Endothelial cell of umbilical vein (primary cell): ENCODE measurements around the gene THSD4. TPM values are rescaled to one million over a fixed set of nuclear protein-coding genes. Genes with fewer than 3 reads are reported as not detected.

Experiments used
- BruUV-seq: library from RNA; stranded (reverse); fragments of 400-500 nt; replicated peaks from 2 replicates; lab custom pipeline; 2021; lab: Mats Ljungman, UMichigan
- CTCF ChIA-PET: fragments of 300-600, 350-600 bp; sonication (Branson Sonifier 250); formaldehyde crosslinking; loops from one replicate; lab custom pipeline; 2021; ENCODE audit warnings: antibody characterized with exemption, inconsistent platforms; lab: Charles Lee
- POLR2A ChIA-PET: fragments of 300-600, 350-600 bp; sonication (Branson Sonifier 250); formaldehyde crosslinking; loops from one replicate; lab custom pipeline; 2021; ENCODE audit warnings: antibody characterized with exemption, inconsistent platforms; lab: Charles Lee
- DNase-seq: peaks from one replicate; pipeline ENCODE4 v3.0.0-alpha.2; 2011; ENCODE audit warnings: low read depth, low spot score
- FAIRE-seq: peaks from 2 replicates; lab custom pipeline; 2011; peaks lifted over from hg19 to GRCh38; lab: Jason Lieb, UNC
- H2AFZ ChIP-seq: 2 replicates; pipeline ENCODE4 v1.6.0; 2012; ENCODE audit warnings: low read depth, low read length, control low read depth, inconsistent platforms
- H3K27ac ChIP-seq: 2 replicates; pipeline ENCODE4 v1.5.1; 2011; ENCODE audit warnings: low read depth, mild to moderate bottlenecking, control low read depth, low read length, moderate library complexity; ENCODE audit not compliant: insufficient read depth
- H3K27me3 ChIP-seq, 2 experiments: 2 replicates each; pipeline versions ENCODE4 v1.6.0 to v1.6.1; 2011; ENCODE audit warnings: low read length in 2 of 2, mixed read lengths in 1 of 2; ENCODE audit not compliant: control insufficient read depth in 2 of 2, insufficient read depth in 2 of 2
- H3K36me3 ChIP-seq, 2 experiments: 2 replicates in 1 of 2; 3 replicates in 1 of 2; pipeline ENCODE4 v1.5.1; 2011; ENCODE audit warnings: low read length in 2 of 2, mild to moderate bottlenecking in 1 of 2, moderate library complexity in 1 of 2; ENCODE audit not compliant: control insufficient read depth in 2 of 2, insufficient read depth in 2 of 2; ENCODE audit errors: extremely low read depth in 1 of 2
- H3K4me1 ChIP-seq: 3 replicates; pipeline ENCODE4 v1.5.1; 2011; ENCODE audit warnings: mild to moderate bottlenecking, low read length; ENCODE audit not compliant: control insufficient read depth, insufficient read depth; ENCODE audit errors: extremely low read depth
- H3K4me2 ChIP-seq: 2 replicates; pipeline ENCODE4 v1.6.1; 2011; ENCODE audit warnings: low read length, control low read depth, mixed read lengths; ENCODE audit not compliant: insufficient read depth
- H3K4me3 ChIP-seq, 3 experiments: fragments of 200-600 bp in 1 of 3; sonication (generic), shearing (Covaris generic) in 1 of 3; replicated peaks in 1 of 3; 2 replicates each; pipeline ENCODE4 v1.5.1; 2011 to 2016; ENCODE audit warnings: control low read depth in 3 of 3, low read length in 3 of 3, mild to moderate bottlenecking in 2 of 3, inconsistent platforms in 1 of 3, low read depth in 1 of 3, moderate library complexity in 1 of 3; ENCODE audit not compliant: insufficient read depth in 1 of 3
- H3K79me2 ChIP-seq: 2 replicates; pipeline ENCODE4 v1.6.0; 2012; ENCODE audit warnings: low read length, inconsistent platforms; ENCODE audit not compliant: control insufficient read depth, insufficient read depth
- H3K9ac ChIP-seq: replicated peaks from 2 replicates; pipeline ENCODE3; 2011; ENCODE audit warnings: low read length, control low read depth; ENCODE audit not compliant: insufficient read depth; ENCODE audit errors: extremely low read depth
- H3K9me1 ChIP-seq: replicated peaks from 3 replicates; pipeline ENCODE4 v1.6.0; 2011; ENCODE audit warnings: mild to moderate bottlenecking, low read length; ENCODE audit not compliant: control insufficient read depth, insufficient read depth; ENCODE audit errors: extremely low read depth
- H3K9me3 ChIP-seq: replicated peaks from 2 replicates; pipeline ENCODE4 v1.5.1; 2012; ENCODE audit warnings: low read length, inconsistent platforms; ENCODE audit not compliant: control insufficient read depth, insufficient read depth
- H4K20me1 ChIP-seq: replicated peaks from 2 replicates; pipeline ENCODE3; 2011; ENCODE audit warnings: mild to moderate bottlenecking, low read length; ENCODE audit not compliant: control insufficient read depth, insufficient read depth; ENCODE audit errors: extremely low read depth
- EZH2 ChIP-seq: IDR thresholded peaks from 2 replicates; pipeline ENCODE4 v1.6.1; 2012; ENCODE audit warnings: borderline replicate concordance, low read depth, mild to moderate bottlenecking, moderate library complexity, low read length, inconsistent platforms; ENCODE audit not compliant: severe bottlenecking
- FOS ChIP-seq: IDR thresholded peaks from 2 replicates; pipeline ENCODE4 v1.6.1; 2011; ENCODE audit warnings: mild to moderate bottlenecking, low read length, moderate library complexity, borderline replicate concordance; ENCODE audit not compliant: insufficient read depth
- GATA2 ChIP-seq: IDR thresholded peaks from 2 replicates; pipeline ENCODE4 v1.7.0; 2011; ENCODE audit warnings: low read depth, mild to moderate bottlenecking, moderate library complexity, mixed read lengths, low read length; ENCODE audit not compliant: insufficient read length, insufficient read depth
- JUN ChIP-seq: IDR thresholded peaks from 2 replicates; pipeline ENCODE4 v1.6.1; 2011; ENCODE audit warnings: borderline replicate concordance, low read depth; ENCODE audit not compliant: insufficient read length, insufficient read depth
- MYC ChIP-seq: IDR thresholded peaks from one replicate; pipeline ENCODE4 v1.6.1; 2011; ENCODE audit warnings: mild to moderate bottlenecking, low read depth, low read length
- POLR2A ChIP-seq: IDR thresholded peaks from 2 replicates; pipeline ENCODE4 v1.6.1; 2012; ENCODE audit warnings: low read depth, mild to moderate bottlenecking, control low read depth, low read length
- POLR2AphosphoS5 ChIP-seq: IDR thresholded peaks from 2 replicates; pipeline ENCODE4 v1.6.1; 2012; ENCODE audit warnings: low read depth, mild to moderate bottlenecking, control low read depth, low read length, moderate library complexity; ENCODE audit not compliant: insufficient read depth
- dilution Hi-C: fragments of 300-500 bp; cut with MboI; formaldehyde crosslinking; loops from one replicate; pipeline ENCODE4 v1.15.0; 2019; ENCODE audit warnings: low sequenced_read_pairs; ENCODE audit not compliant: extremely low pct_ligation_motif_present
- intact Hi-C: fragments of 100-400 bp; cut with micrococcal nuclease; formaldehyde crosslinking; loops from one replicate; pipeline ENCODE4 v1.10.0; 2022
- polyA plus RNA-seq, 4 experiments: library from polyadenylated mRNA; depleted of rRNA in 3 of 4; stranded (reverse) in 3 of 4; unstranded in 1 of 4; fragments of >200 nt; gene quantifications; 2 replicates each; pipeline versions ENCODE4 v1.2.1 to v1.2.3, GENCODE V29; 2011 to 2012; ENCODE audit warnings: missing spikeins in 1 of 4
- total RNA-seq: library from RNA; stranded (reverse); gene quantifications from 2 replicates; pipeline ENCODE4 v1.2.3, GENCODE V29; 2021
- TF ChIP-seq, protein P1 (sequence below), 2 donors: IDR thresholded peaks; 1 replicate in 1 of 2; 2 replicates in 1 of 2; pipeline ENCODE4 v1.5.1; 2011; ENCODE audit warnings: low read length in 2 of 2, mild to moderate bottlenecking in 2 of 2, moderate library complexity in 2 of 2, control low read depth in 1 of 2, inconsistent platforms in 1 of 2, low read depth in 1 of 2; ENCODE audit not compliant: insufficient read depth in 1 of 2; ENCODE audit errors: extremely low read depth in 1 of 2
- TF ChIP-seq, protein P2 (sequence below): IDR thresholded peaks from 2 replicates; pipeline ENCODE4 v1.6.1; 2011; ENCODE audit not compliant: insufficient read depth, insufficient read length

Gene THSD4
- total and polyA plus RNA-seq, 2 donors (not counting 3 experiments of a cell fraction or from before 2014, with no cell fraction given), result 9.9 to 25.4 TPM

DNA sequence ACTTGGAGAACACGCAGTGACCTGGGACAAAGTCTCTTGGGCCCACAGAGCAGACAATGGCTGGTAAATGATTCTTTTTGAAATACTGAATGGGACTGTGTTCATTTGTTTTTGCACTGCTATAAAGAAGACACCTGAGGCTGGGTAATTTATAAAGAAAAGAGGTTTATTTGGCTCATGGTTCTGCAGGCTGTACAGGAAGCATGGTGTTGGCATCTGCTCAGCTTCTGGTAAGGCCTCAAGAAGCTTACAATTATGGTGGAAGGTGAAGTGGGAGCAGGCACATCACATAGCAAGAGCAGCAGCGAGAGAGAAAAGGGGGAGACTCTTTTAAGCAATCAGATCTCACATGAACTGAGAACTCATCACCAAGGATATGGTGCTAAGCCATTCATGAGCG, 321.6 kb downstream of the THSD4 start:
- Histone ChIP-seq H3K4me2 (no peak overlapping the region), H3K9me1 (no peaks in the 10 kb centered on the region), H3K4me1 (no peaks in the 10 kb centered on the region), H3K9me3 (no peaks in the 10 kb centered on the region), H3K27ac (no peak overlapping the region), H4K20me1 (no peaks in the 10 kb centered on the region), H3K27me3 (no peaks in the 10 kb centered on the region), H3K4me3 (no peak overlapping the region), H3K9ac (no peak overlapping the region), H3K36me3 (no peaks in the 10 kb centered on the region), H3K79me2 (no peaks in the 10 kb centered on the region), H2AFZ (no peak overlapping the region)
- intact Hi-C loops, result no loop called here
- TF ChIP-seq POLR2A (no peak), EZH2 (no peak)
- POLR2A ChIA-PET, result no interaction called here
- FAIRE-seq (no peak), DNase-seq (no peak)
- dilution Hi-C loops, result no loop called here
- BruUV-seq, result no TSS peak
- CTCF ChIA-PET, result interaction anchor here (1.4 to 1.8 kb wide), 3 partner anchors 50 to 425 kb away, joined by 3 to 9 read pairs (median 5); no protein-coding TSS in a partner anchor

DNA sequence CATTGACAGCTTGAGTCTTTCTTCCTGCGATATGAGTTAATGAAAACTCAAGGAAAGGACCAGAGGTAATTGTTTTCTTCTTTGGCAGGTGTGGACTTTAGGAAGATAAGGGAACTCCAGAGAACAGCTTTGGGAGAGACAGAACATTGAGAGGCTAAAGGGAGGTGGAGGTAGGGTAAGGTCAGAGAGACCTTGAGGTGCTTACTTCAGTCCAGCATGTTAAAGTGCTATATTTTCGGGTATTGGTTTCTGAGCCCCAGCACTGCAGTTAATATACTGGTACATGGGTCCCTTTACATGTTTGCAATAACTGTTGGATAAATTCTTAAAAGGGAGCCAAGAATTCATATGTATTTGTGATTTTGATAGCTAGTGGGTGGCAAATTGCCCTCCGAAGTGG, 322.1 kb downstream of the THSD4 start:
- no TSS peak for BruUV-seq
- H2AFZ ChIP-seq, result no peak overlapping the region
- ChIA-PET POLR2A (no interaction called here), CTCF (interaction anchor here (0.9 to 1.9 kb wide), 5 partner anchors 51 to 426 kb away, joined by 3 to 9 read pairs (median 5); partner anchors contain the start of gene THSD4)
- no peaks in the 10 kb centered on the region for H3K9me3 ChIP-seq
- H3K4me3 ChIP-seq, result no peak overlapping the region
- H3K4me1 ChIP-seq, result no peaks in the 10 kb centered on the region
- no peaks in the 10 kb centered on the region for H3K36me3 ChIP-seq
- dilution Hi-C loops (no loop called here), intact Hi-C loops (no loop called here)
- FAIRE-seq (no peak), DNase-seq (no peak)
- no peak overlapping the region for H3K4me2 ChIP-seq
- H4K20me1 ChIP-seq, result no peaks in the 10 kb centered on the region
- no peak overlapping the region for H3K27ac ChIP-seq
- TF ChIP-seq FOS, result no peak
- no peak for TF ChIP-seq POLR2A
- TF ChIP-seq, protein P1, sequence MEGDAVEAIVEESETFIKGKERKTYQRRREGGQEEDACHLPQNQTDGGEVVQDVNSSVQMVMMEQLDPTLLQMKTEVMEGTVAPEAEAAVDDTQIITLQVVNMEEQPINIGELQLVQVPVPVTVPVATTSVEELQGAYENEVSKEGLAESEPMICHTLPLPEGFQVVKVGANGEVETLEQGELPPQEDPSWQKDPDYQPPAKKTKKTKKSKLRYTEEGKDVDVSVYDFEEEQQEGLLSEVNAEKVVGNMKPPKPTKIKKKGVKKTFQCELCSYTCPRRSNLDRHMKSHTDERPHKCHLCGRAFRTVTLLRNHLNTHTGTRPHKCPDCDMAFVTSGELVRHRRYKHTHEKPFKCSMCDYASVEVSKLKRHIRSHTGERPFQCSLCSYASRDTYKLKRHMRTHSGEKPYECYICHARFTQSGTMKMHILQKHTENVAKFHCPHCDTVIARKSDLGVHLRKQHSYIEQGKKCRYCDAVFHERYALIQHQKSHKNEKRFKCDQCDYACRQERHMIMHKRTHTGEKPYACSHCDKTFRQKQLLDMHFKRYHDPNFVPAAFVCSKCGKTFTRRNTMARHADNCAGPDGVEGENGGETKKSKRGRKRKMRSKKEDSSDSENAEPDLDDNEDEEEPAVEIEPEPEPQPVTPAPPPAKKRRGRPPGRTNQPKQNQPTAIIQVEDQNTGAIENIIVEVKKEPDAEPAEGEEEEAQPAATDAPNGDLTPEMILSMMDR (IDR thresholded peaks at IDR 0.05; ENCODE audit: extremely low read depth in 1 of 2, insufficient read depth in 1 of 2, low read depth in 1 of 2, low read length in 2 of 2), result no peak
- TF ChIP-seq, protein P2, sequence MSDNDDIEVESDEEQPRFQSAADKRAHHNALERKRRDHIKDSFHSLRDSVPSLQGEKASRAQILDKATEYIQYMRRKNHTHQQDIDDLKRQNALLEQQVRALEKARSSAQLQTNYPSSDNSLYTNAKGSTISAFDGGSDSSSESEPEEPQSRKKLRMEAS, result no peak
- no peak for TF ChIP-seq POLR2AphosphoS5
- TF ChIP-seq EZH2, result no peak
- no peak for TF ChIP-seq GATA2
- TF ChIP-seq MYC, result no peak
- TF ChIP-seq JUN, result no peak
- no peaks in the 10 kb centered on the region for H3K79me2 ChIP-seq
- no peaks in the 10 kb centered on the region for H3K27me3 ChIP-seq
- no peaks in the 10 kb centered on the region for H3K9me1 ChIP-seq
- H3K9ac ChIP-seq, result no peak overlapping the region
